ENCODE measurements around the gene LLGL1. TPM values are rescaled to one million over a fixed set of nuclear protein-coding genes. Genes with fewer than 3 reads are reported as not detected.
"Not testable (repeated sequence)": the region's sequence is repeated elsewhere in the genome, so short reads cannot be mapped to it uniquely, and the experiment has no call there.

Gene LLGL1
- total and polyA plus RNA-seq, 10 of the 15 experiments (the other 5 are each of a cell fraction or from before 2014, with no cell fraction given), result 0.02 to 9.2 (median 2.5) TPM

- TF ChIP-seq RELA (IDR thresholded peaks at IDR 0.05; ENCODE audit: borderline replicate concordance, partially characterized antibody), result no peak
- TF ChIP-seq CHD4 (IDR thresholded peaks at IDR 0.05), result no peak
- no peak for TF ChIP-seq ATF2 (IDR thresholded peaks at IDR 0.05; ENCODE audit: low read length)
- no peak for TF ChIP-seq ESRRA (IDR thresholded peaks at IDR 0.05; ENCODE audit: low read length)
Measured at GRCh38 chr17:18213666-18214270, 11.7 kb upstream of the LLGL1 start (continued).

GRCh38 chr17:18216906-18217305 is 8.5 kb upstream of the LLGL1 start:
- H4K20me1 ChIP-seq (ENCODE audit: control insufficient read depth, insufficient read depth); H3K27me3 ChIP-seq (replicated peaks in 1 of 2; ENCODE audit: control insufficient read depth in 2 of 2, insufficient read depth in 2 of 2, low read length in 1 of 2); H3K36me3 ChIP-seq (ENCODE audit: control insufficient read depth in 2 of 2, insufficient read depth in 2 of 2, low read length in 1 of 2); H3K4me2 ChIP-seq (ENCODE audit: control insufficient read depth, insufficient read depth); ATAC-seq; H3K9ac ChIP-seq (ENCODE audit: control insufficient read depth, insufficient read depth, low read length); H3K27ac ChIP-seq (ENCODE audit: control insufficient read depth, insufficient read depth); DNase-seq (ENCODE audit: low read depth, low spot score); H3K79me2 ChIP-seq (ENCODE audit: control insufficient read depth, insufficient read depth, low read length); H3K4me3 ChIP-seq; FAIRE-seq; BruUV-seq (replicated peaks); H3K4me1 ChIP-seq (ENCODE audit: control insufficient read depth, insufficient read depth, low read length); H2AFZ ChIP-seq (ENCODE audit: control insufficient read depth, low read depth, low read length); in situ Hi-C loops (cut with MboI); H3K9me3 ChIP-seq (replicated peaks; ENCODE audit: control insufficient read depth, insufficient read depth, low read length): not testable (repeated sequence)
- ChIA-PET POLR2A (interaction anchor here (0.6 to 1.0 kb wide), 2 partner anchors 14 to 40 kb away, joined by 3 read pairs; no protein-coding TSS in a partner anchor), RAD21 (ENCODE audit: unreplicated experiment) (interaction anchor here (1.7 kb wide), 1 partner anchor 76 kb away, joined by 4 read pairs; no protein-coding TSS in a partner anchor), SMC1A (ENCODE audit: uncharacterized antibody, unreplicated experiment) (interaction anchor here (2.7 kb wide), 1 partner anchor 75 kb away, joined by 9 read pairs; no protein-coding TSS in a partner anchor), CTCF (interaction anchor here (0.9 to 4.1 kb wide), 8 partner anchors 11 to 347 kb away, joined by 3 to 24 read pairs (median 5); no protein-coding TSS in a partner anchor)
- WGBS (ENCODE audit: insufficient coverage, insufficient replicate concordance, low lambda C conversion rate, missing lambda C conversion rate), result 80% methylated on average over 10 of the region's 11 CpGs
- intact Hi-C loops (cut with micrococcal nuclease; ENCODE audit: unreplicated experiment), result loop anchor here (2.0 kb wide), 1 partner anchor 76 kb away; no protein-coding TSS in a partner anchor

Data from GM12878 (cell line).